GM21367 (cell line): ENCODE results near the gene SAP130.
"Not testable (repeated sequence)": the region's sequence is repeated elsewhere in the genome, so short reads cannot be mapped to it uniquely, and the experiment has no call there.

Experiments used
- ATAC-seq: cut with Tn5 transposase; IDR thresholded peaks from one replicate; pipeline ENCODE4 v1.9.1; 2021; ENCODE audit not compliant: unreplicated experiment

The SAP130 gene

DNA sequence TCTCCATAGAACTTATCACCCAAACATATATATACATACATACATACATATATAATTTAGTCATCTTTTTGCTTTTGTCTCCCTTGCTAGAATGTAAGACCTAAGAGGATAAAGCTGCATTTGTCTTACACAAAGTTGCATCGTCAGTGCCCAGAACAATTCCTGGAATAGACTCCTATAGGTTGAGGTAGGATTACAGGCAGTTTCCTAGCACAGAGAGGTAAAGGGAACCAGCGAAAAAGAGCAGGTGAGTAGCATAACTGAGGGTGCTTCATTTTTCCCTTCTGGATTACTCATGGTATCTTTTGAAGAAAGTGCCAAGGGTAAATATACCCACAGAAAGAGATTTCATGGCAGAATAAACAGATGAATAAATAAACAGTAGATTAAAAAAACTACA, 74.0 kb downstream of the SAP130 start:
- no peak for ATAC-seq

DNA sequence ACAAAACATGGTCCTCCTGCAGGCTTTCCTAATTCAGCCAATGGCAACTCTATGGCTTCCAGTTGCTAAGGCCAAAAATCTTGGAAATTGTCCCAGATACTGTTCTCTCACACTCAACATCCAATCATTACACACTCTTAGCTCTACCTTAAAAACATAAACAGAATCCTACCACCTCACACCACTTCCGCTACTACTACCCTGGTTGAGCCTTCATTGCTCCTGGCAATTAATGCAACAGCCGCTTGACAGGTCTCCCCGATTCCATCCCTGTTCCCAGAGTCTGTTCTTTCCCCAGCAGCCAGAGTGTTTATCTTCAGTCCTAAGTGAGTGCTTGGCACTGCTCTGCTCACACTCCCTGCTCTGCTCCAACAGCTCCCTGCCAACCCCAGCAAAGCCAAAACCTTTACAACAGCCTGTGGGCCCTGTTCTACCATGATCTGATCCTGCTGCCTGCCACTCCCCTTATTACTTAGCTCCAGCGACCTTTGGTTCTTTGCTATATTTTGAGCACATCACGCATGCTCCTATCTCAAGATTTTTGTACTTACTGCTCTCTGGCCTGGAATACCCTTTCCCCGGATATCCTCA, 74.6 kb downstream of the SAP130 start:
- no peak for ATAC-seq

- no peak for ATAC-seq
Observed at GRCh38 chr2:127951026-127951425, 76.8 kb downstream of the SAP130 start.

DNA sequence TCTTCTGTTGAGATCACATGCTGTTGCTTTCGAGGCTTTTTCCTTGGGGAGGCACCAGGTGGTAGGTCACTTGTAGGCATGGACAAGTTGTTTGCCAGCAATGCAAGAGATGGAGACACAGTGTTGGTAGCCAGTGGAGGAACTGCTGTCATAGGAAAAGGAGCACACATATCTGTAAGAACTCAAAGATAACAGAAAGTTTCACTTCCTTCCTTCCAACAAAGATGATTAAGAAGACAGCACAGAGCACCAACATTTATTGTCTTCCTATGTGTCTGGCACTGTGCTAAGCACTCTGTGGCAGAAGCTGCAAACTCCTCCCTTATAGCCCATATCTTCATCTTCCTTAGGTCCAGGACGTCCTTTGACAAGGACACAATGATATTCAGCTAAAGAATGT, 77.6 kb downstream of the SAP130 start:
- ATAC-seq: no peak

- no peak for ATAC-seq
Observed at GRCh38 chr2:127945281-127945680, 82.6 kb downstream of the SAP130 start.

DNA sequence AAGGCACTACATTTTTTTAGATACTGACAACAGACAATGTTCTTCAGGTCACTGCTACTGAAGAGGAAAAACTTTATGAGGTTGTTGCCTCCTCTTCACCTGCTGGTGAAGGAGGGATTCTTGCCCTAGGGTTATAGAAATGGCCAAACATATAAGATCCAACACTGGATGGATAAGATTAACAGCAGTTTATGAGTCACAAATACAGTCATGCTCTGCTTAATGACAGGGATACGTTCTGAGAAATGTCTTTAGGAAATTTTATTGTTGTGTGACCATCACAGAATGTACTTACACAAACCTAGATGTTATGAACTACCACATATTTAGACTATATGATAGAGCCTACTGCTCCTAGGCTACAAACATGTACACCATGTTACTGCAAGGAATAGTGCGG, 84.7 kb downstream of the SAP130 start:
- ATAC-seq: no peak

DNA sequence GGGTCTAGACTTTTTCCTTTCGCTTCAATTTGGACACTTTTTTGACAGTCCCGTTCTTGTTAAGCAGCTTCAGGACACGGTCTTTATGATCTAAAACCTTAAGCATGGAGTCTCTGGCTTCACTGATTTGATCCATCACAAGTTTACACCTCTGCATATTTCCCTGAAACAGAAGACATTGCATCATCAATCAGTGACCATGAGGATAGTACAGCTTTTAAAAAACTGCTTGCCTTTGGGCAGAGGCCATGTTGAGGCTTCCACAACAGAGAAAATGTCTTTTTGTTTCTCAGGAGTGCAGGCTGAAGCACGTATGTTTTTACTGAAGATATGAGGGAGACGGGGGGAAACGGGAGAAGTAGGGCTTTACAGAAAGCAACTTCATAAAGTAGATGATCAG, 85.9 kb downstream of the SAP130 start:
- no peak for ATAC-seq

DNA sequence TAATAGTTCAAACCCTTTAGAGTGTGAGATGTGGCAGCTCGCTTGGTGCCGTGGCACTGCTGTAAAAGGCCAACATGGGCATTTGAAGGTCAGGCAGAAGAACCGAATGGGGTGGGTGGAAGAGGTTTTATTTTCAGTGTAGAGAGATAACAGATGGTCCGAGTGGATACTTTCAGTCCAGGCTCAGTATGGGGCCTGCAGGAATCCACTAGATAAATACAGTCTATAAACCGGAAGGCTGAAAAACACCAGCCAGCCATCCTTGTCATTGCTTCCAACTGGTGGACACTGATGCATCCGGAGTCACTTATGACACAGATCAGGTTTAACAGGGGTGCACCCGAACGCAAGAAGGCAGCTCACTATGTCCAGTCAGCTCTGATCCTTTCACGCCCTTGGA, 86.4 kb downstream of the SAP130 start:
- ATAC-seq: no peak

DNA sequence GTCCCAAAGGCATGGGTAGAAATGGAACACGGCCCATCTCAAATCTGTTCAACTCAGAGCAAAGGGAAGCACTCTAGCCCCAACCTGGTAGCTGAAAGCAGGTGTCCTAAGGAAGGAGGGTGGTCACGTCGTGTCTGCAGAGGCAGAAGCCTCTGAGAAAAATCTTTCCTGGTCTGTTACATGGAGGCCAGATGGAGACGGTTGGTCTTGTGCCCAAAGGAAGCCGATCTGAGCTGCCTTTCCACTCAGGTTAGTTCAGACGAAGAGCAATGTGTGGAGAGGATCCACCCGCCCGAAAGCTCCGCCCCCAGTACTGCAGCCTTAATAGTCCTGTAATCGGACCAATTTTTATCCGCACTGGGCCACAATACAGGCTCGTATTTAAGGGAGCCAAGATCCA, 87.2 kb downstream of the SAP130 start:
- no peak for ATAC-seq

DNA sequence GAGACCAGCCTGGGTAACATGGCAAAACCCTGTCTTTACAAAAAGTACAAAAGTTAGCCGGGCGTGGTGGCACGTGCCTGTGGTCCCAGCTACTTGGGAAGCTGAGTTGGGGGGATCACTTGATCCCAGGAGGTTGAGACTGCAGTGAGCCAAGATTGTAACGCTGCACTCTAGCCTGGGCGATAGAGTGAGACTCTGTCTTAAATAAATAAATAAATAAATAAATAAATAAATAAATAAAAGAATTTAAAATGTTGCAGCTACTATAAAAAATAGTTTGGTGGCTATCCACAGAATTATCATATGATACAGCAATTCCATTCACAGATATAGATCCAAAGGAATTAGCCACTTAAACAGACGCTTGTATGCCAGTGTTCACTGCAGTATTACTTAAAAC, 92.5 kb downstream of the SAP130 start:
- no peak for ATAC-seq

DNA sequence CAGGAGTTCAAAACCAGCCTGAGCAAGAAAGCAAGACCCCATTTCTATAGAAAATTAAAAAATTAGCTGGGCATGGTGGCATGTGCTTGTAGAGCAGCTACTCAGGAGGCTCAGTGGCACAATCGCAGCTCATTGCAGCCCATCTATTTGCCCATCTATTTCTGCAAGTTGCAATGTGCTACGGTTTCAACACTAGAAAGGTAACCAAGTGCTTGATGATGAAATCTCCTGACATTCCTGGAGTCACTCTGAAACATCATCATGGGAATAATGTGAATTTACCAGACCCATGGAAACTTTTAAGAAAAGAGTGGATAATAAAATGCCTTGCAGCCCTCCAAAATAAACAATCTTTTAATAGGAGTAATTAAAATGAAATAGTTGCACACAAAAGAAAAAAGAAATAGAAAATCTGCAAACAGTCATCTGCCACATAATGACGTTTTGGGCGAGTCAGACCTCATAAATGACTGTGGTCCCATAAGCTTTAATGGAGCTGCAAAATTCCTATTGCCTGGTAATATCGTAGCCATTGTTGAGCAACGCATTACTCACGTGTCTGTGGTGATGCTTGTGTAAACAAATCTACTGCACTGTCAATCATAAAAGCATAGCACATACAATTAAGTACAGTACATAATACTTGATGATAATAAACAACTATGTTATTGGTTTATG, 95.5 kb downstream of the SAP130 start:
- ATAC-seq: no peak

GRCh38 chr2:127929449-127929848, 98.4 kb downstream of the SAP130 start:
- no peak for ATAC-seq

- ATAC-seq: no peak
Observed at GRCh38 chr2:127927384-127927783, 100.5 kb downstream of the SAP130 start.

GRCh38 chr2:127917916-127918315, 109.9 kb downstream of the SAP130 start:
- ATAC-seq: no peak

DNA sequence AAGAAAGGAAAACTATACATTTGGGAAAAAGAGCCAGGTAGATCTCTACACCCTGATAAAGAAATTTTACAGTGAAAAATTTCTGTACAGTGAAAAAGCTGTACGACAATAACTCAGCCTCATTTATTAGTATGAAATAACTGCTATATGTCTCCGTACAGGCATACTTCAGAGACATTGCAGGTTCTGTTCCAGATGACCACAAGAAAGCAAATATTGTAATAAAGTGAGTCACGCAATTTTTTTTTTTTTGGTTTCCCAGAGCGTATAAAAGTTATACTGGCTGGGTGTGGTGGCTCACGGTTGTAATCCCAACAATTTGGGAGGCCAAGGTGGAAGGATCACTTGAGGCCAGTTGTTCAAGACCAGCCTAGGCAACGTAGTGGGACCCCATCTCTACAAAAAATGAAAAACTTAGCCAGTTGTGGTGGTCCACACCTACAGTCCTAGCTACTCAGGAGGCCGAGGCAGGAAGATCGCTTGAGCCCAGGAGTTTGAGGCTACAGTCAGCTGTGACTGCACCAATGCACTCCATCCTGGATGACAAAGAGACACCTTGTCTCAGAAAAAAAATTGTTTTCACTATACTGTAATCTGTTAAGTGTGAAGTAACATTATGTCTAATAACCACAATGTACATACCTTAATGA, 113.9 kb downstream of the SAP130 start:
- no peak for ATAC-seq

GRCh38 chr2:127911737-127912136, 116.1 kb downstream of the SAP130 start:
- no peak for ATAC-seq

- no peak for ATAC-seq
Observed at GRCh38 chr2:127910415-127910814, 117.4 kb downstream of the SAP130 start.

DNA sequence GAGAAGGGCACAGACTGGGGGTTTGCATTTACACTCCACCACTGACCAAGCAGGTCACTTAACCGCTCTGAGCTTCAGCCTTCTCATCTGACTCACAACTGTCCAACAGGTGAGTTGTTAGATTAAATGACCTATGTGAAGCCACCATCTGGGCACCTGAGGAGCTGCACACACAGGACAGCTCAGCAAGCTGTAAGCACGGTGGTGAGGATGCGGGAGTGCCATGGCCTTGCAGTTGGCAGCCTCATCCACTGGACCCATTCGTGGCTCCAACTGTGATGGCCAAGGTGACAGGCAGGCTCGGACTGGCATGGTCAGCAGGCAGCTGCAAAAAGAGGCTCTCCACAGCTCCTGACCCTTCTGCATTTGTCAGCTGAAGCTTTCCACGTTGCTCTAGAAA, 118.8 kb downstream of the SAP130 start:
- ATAC-seq: no peak

GRCh38 chr2:127907733-127908400, 120.0 kb downstream of the SAP130 start:
- not testable (repeated sequence) for ATAC-seq

DNA sequence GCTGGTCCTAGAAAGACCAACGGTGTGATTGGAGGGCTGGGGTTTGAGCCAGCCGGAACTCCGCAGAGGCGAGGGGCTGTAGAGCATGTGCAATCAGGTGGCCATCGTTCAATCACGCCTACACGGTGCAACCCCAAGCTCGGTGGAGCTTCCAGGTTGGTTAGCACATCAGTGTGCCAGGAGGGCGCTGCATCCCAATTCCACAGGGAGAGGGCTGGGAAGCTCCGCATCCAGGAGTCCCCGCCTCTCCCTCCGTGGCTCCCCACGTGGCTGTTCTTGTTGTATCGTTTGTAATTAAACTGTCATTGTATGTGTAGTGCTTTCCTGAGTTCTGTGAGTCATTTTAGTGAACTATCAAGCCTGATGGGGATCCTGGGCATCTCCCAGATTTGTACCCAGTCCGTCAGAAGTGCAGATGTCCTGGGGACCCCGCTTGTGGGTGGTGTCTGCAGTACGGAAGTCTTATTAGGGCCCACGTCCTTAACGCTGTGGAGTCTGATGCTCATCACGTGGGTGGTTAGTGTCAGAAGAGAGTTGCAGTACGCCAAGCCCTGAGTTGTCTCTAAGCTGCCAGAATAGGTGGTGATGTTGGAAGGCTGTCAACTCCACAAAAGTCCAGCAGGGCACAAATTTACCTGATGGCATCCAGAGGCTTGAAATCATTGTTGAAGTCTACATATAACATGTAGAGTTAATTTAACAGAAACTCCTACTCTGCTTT, 121.5 kb downstream of the SAP130 start:
- no peak for ATAC-seq

GRCh38 chr2:127901339-127902056, 126.4 kb downstream of the SAP130 start:
- ATAC-seq: no peak
